GM20431 (cell line): Measurements from ENCODE around the gene RING1.

Source experiments
- in situ Hi-C: fragments of 300-500 bp; cut with MseI, MboI; formaldehyde crosslinking; loops from one replicate; pipeline ENCODE4 v1.15.0; 2020; ENCODE audit warnings: low sequenced_read_pairs; ENCODE audit not compliant: unreplicated experiment

The RING1 gene

DNA sequence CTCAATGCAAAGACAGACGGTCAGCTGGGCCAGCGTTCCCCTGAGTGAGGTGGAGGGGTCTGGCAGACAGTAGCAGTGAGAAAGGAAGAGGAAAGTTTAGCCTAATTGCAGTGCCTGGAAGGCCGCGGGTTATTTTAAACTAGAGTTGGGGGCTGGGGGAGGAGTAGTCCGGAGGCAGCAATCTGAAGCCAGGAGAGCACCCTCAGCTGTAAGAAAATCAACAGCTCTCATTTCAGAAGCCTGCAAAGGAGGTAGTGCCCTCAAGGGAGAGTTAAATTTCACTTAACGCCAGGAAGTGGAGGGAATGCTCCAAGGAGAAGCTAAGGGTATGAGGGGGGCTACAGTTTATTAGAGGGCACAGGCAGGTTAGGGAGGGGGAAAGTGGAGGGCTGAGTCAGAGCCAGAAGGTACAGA, 26.9 kb downstream of the RING1 start:
- in situ Hi-C loops: no loop called here

DNA sequence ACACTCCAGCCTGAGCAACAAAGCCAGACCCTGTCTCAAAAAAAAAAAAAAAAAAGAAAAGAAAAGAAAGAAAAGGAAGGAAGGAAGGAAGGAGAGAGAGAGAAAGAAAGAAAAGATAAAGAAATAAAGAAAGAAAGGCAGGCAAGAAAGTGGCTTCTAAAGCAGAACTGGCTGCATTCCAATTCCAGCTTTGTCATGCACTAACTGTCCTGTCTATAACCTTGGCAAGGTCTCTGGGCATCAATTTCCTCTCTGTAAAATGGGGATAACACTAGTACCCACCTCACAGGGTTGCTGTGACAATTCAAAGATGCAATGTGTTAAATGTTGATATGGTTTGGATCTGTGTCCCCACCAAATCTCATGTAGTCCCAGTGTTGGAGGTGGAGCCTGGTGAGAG, 28.0 kb downstream of the RING1 start:
- in situ Hi-C loops: no loop called here

DNA sequence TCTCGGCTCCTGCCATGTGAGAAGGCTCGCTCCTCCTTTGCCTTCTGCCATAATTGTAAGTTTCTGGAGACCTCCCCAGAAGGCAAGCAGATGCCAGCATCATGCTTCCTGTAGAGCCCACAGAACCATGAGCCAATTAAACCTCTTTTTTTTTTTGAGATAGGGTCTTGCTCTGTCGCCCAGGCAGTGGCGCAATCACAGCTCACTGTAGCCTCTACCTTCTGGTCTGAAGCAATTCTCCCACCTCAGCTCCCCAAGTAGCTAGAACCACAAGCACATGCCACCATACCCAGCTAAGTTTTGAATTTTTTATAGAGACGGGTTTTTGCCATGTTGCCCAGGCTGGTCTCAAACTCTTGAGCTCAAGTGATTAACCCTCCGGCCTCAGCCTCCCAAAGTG, 28.6 kb downstream of the RING1 start:
- in situ Hi-C loops: no loop called here

DNA sequence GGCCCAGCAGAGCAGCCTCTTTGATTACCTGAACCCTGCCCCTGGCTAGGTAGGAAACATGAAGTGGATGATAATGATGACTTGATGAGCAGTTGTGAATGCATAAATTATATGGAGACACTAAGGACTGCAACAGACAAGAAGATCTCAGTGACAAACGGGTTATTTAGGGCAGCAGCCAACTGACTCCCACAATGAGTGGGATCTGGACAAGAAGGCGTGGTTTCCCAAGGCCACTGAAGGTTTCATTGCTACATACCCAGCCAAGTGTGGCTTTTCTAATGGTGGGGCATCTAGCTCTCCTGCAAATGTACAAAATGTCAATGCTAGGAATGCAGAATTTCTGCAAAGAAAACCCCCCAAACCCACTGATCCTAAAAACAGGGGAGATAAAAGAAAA, 29.4 kb downstream of the RING1 start:
- in situ Hi-C loops: no loop called here

DNA sequence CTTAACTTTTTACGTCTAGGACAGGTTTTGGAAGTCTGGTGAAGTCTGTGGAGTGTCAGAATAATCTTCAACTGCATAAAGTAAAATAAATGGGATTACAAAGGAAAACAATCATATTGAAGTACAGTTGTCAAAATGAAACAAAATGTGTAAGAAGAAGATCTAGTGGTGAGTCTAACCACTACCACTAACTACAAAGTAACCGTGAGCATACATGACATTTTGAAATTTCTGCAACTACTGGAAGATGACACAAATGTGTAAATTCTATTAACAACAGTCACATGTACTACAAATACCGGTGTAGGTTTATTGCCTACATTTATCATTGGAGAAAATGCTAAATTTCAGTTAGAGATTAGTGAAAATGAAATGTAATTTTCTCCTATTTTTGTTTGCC, 33.7 kb downstream of the RING1 start:
- in situ Hi-C loops: loop anchor here (10.0 kb wide), 1 partner anchor 77 kb away; no protein-coding TSS in a partner anchor

DNA sequence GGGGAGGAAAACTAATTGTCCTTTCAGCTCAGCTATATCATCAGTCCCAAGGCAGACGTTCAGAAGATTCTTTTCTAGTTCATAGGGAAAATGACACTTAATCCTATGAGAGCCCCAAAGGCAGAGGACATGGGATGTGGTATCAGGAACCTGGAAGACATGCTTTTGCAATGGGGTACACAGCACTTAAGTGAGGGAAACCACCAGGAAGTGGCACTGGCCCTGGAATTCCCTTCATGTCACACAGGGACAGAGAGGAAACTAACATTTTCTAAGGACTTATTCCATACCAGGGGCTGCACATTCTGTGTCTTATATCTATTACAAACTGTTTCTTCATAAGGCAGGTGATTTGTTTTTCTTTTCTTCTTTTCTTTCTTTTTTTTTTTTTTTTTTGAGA, 35.2 kb downstream of the RING1 start:
- in situ Hi-C loops: loop anchor here (10.0 kb wide), 1 partner anchor 79 kb away; no protein-coding TSS in a partner anchor

DNA sequence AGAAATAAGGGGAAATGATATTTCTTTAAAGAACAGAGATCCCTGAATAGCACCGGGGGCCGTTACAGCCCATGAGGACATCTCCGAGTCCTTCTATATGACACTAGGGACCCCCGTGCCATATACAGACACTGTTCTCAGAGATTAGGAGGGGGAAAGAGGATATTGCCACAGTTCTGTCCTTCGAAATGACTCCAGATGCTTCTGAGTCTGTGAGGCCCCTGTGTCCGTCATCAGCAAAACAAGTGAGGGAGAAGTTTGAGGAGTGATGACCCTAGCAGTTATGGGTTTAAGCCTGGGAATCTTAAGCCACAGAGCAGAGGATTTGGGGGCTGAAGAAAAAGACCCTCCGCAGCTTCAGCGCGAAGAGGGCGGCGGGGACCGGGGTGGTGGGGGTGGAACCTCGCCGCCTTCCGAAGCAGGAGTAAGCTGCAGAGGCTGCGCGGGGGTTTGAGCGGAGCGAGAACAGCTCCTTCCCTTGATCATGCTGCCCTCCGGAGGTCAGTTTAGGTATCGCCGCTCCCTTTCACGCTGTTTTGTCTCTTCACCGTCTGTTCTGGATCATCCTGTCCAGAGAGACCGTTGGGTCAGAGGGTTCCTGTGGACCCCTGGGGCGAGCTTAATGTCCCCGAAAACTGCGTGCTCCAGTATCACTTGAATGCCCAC, 39.8 kb downstream of the RING1 start:
- in situ Hi-C loops: loop anchor here (10.0 kb wide), 1 partner anchor 83 kb away; no protein-coding TSS in a partner anchor

DNA sequence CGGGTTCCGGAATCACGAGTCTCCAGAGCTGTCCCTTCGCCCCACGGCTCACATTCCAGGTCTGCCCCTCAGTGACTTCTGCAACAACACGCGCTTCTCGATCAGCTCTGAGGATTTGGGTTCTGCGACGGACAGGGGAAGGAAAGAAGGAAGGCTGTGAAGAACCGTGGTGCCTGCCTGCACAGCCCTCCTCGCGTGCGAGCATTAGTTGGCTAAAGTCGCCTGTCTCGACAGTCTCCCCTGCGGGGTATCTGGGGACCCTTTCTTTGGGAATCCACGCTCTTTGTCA, 40.3 kb downstream of the RING1 start:
- in situ Hi-C loops: loop anchor here (10.0 kb wide), 1 partner anchor 84 kb away; no protein-coding TSS in a partner anchor

DNA sequence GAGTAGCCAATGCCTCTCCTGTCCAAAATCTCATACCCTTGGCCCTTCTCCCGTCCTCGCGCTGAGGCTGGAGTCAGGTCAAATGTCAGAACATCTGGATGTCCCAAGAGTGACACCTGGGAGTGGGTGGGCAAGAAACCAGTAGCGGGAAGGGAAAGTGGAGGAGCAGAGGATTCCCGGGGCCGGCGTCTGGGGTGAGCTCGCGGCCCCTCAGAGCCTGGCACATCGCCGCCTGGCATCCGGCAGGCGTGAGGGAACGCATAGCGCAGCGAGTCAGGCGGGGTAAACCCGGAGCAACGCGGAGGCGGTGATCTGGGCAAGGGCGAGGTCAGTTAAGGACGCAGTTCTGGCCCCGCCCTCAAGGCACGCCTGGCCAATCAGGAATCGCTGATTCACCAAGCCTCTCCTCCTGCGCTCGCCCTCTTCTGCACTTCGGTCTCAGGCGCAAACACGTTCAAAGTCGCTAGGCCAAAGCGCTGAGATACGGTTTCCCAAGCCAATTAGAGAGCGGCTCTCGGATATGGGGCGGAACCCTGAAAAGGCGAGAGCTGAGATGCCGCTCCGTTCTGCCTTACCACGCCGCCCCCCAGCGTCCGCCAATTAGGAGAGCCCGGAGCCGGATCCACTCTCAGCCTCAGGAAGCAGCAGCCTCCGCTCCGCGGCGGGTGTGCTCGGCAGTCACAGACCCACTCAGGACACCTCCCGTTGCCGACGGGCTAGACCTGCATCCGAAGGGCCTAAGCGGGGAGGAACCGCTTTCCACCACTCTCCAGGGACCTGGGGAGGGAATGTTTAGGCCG, 40.8 kb downstream of the RING1 start:
- in situ Hi-C loops: loop anchor here (10.0 kb wide), 1 partner anchor 84 kb away; no protein-coding TSS in a partner anchor

DNA sequence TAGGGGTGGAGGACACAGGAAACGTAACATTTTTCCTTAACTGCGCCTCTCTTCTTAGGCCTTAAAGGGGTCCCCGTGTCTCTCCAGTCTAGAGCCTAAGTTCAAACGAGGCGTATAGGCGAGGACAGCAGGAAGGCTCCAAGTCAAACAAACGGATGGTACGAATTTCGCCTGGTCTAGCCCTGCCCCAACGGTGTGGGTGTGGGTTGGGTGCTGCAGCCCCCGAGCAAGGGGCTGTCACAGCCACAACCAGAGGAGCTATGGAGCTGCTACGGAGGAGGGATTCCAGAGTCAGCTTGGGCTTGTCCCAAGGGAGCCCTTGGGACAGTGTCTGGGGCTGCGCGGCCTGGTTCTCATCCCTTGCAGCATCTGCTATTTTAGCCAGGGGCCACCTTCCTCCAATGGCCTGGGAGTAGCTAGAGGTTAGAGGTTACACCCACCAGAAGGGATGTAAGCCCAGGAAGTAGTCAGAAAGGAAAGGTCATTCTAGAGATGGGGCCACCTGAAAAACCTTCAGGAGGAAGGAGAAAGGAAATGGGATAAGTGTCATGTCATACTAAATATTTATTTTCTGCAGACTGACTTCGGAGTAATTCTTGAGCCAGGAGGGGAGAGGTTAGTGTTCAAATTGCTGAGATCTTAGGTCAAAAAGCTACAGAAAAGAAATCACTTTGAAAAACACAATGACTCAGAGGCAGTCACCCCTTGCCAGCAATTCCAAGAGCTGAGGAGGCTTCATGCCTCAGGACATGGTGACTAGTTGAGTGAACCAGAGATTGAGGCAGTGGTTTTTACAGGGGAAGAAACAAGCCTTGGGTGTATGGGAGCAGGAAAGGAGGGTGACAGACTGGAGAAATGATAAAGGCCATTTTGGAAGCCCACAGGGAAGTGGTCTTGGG, 41.7 kb downstream of the RING1 start:
- in situ Hi-C loops: loop anchor here (10.0 kb wide), 1 partner anchor 85 kb away; no protein-coding TSS in a partner anchor

DNA sequence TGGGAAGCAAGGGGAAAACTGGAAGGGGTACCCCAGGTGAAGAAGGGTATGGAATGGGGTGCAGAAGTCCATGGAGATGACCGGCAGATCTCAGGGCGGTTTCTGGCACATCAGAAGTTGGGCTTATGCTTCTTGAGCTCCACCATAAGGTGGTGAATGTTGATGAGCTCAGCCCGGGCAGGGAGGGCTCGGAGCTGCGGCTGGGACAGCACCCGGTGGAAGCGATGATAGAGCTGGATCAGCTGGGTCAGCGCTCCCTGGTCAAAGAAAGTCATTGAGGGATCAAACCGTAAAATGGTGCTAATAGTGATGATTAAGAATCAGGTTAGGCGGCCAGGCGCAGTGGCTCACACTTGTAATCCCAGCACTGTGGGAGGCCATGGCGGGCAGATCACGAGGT, 42.4 kb downstream of the RING1 start:
- in situ Hi-C loops: no loop called here

DNA sequence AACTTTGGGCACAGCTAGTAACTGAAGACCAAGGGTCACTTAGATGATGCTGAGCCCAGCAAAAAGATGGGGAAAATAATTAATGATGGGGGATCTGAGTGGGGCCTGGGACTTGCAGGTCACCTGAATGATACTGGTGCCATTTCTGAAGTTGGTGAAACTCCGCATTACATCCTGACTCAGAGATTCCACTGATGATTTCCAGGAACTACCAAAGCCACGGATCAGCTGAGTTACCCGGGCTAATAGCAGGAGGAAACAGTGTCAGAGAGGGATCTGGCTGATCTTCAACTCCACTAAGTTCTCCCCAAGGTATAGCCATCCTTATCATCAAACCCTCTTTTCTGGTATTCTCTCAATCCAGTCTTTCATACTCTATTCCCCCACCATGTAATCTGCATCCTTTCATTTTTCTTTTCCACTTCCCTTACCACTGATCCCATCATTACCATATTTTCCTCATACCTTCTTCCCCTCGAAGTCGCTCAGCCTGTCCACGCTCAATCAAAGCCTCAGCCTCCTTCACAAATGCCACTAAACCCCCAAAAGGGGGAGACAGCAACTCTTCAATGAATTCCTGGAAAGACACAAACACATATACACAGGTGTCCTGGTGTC, 43.2 kb downstream of the RING1 start:
- in situ Hi-C loops: no loop called here

DNA sequence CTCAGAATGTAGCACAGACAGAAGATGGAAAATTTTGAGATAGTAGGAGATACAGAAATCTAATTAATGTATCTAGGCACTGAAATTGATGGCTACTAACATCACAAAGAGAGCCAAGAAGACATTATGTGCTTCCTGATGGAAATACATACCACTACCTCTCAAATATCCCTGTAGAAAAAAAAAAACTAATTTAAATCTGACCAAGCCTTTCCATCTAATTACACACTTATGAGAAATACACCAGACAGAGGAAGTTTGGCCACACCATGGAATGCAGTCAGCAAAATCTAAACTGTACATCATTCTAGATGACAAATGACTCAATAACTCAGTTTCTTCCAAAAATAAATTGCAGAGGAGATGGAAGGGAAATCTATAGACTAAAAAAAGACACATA, 44.5 kb downstream of the RING1 start:
- in situ Hi-C loops: no loop called here

DNA sequence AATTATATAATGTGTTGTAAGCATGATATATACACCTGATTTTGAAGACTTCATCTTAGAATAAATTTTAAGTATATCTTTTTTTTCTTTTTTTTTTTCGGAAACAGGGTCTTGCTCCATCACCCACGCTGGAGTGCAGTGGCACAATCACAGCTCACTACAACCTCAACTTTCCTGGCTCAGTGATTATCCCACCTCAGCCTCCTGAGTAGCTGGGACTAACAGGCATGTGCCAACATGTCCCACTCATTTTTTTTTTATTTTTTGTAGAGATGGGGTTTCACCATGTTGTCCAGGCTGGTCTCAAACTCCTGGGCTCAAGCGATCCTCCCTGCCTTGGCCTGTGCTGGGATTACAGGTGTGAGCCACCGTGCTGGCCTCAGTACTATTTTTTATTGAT, 46.3 kb downstream of the RING1 start:
- in situ Hi-C loops: no loop called here

DNA sequence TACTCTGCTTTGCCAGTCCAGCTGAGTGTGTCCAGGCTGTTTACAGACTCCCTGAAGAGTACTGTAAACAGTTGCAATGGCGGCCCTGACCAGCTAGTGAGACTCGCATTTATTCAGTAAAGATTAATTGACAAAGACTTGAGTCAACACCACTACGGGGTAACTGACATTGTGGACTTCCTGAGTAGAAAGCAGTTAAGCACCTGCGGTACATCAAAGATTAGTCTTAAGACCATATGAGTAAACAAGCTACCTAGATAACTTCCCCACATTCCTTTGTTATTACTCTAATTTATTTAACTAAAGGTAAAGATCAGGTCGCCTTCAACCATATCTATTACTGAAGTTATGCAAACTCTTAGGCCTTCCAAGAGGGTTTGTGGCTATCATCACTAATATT, 50.7 kb downstream of the RING1 start:
- in situ Hi-C loops: no loop called here
